Mesenchymal stem cell (in vitro differentiated cells and primary cell): Measurements from ENCODE around the gene CHD1.
A peak's percentile ranks its signal among the peaks of the same experiment; 100 is the strongest.

Experiments
- DNase-seq: peaks from one replicate; pipeline ENCODE4 v3.0.0-alpha.2; 2013
- H2AFZ ChIP-seq: one replicate; pipeline ENCODE4 v1.6.1; 2013; ENCODE audit warnings: low read depth, mild to moderate bottlenecking, control low read depth, inconsistent platforms, low read length, moderate library complexity
- H2AK5ac ChIP-seq: 2 replicates; pipeline ENCODE4 v1.6.1; 2013; ENCODE audit warnings: low read length, moderate library complexity, mild to moderate bottlenecking, inconsistent platforms; ENCODE audit not compliant: severe bottlenecking
- H2BK120ac ChIP-seq: one replicate; pipeline ENCODE4 v1.6.1; 2013; ENCODE audit warnings: low read depth, mild to moderate bottlenecking, inconsistent platforms, low read length, moderate library complexity
- H2BK12ac ChIP-seq, 2 experiments: one replicate each; pipeline ENCODE4 v1.6.1; 2013; ENCODE audit warnings: inconsistent platforms in 2 of 2, low read length in 2 of 2, mild to moderate bottlenecking in 2 of 2, moderate library complexity in 2 of 2, control low read depth in 1 of 2
- H2BK15ac ChIP-seq: one replicate; pipeline ENCODE4 v1.6.1; 2013; ENCODE audit warnings: mild to moderate bottlenecking, low read depth, inconsistent platforms; ENCODE audit not compliant: poor library complexity, severe bottlenecking
- H2BK5ac ChIP-seq: 2 replicates; pipeline ENCODE4 v1.6.1; 2013; ENCODE audit warnings: low read depth, mild to moderate bottlenecking, low read length, control low read depth, inconsistent platforms; ENCODE audit not compliant: poor library complexity, severe bottlenecking
- H3K14ac ChIP-seq, 2 experiments: one replicate each; pipeline ENCODE4 v1.6.1; 2013; ENCODE audit warnings: inconsistent platforms in 2 of 2, low read length in 2 of 2, control low read depth in 1 of 2, mild to moderate bottlenecking in 1 of 2, moderate library complexity in 1 of 2
- H3K18ac ChIP-seq, 2 experiments: one replicate each; pipeline ENCODE4 v1.6.1; 2013; ENCODE audit warnings: inconsistent platforms in 2 of 2, low read length in 2 of 2, control low read depth in 1 of 2, low read depth in 1 of 2, mild to moderate bottlenecking in 1 of 2
- H3K23ac ChIP-seq, 2 experiments: one replicate each; pipeline ENCODE4 v1.6.1; 2013; ENCODE audit warnings: inconsistent platforms in 2 of 2, low read length in 2 of 2, mild to moderate bottlenecking in 2 of 2, moderate library complexity in 2 of 2, control low read depth in 1 of 2
- H3K27ac ChIP-seq: 2 replicates; pipeline ENCODE4 v1.5.1; 2013; ENCODE audit warnings: mild to moderate bottlenecking, moderate library complexity, low read length, control low read depth, inconsistent platforms; ENCODE audit not compliant: poor library complexity, severe bottlenecking
- H3K27me3 ChIP-seq, 2 experiments: 2 replicates each; pipeline versions ENCODE4 v1.6.1 to v1.7.0; 2013; ENCODE audit warnings: low read length in 2 of 2, mild to moderate bottlenecking in 2 of 2, moderate library complexity in 2 of 2, control low read depth in 1 of 2, inconsistent platforms in 1 of 2; ENCODE audit not compliant: control insufficient read depth in 1 of 2, insufficient read depth in 1 of 2
- H3K36me3 ChIP-seq, 2 experiments: 2 replicates each; pipeline versions ENCODE4 v1.6.1 to v1.7.0; 2013; ENCODE audit warnings: low read length in 2 of 2, control low read depth in 1 of 2, inconsistent platforms in 1 of 2, low read depth in 1 of 2, mild to moderate bottlenecking in 1 of 2; ENCODE audit not compliant: insufficient read depth in 2 of 2, control insufficient read depth in 1 of 2
- H3K4ac ChIP-seq, 2 experiments: one replicate each; pipeline ENCODE4 v1.6.1; 2013; ENCODE audit warnings: inconsistent platforms in 2 of 2, low read length in 2 of 2, mild to moderate bottlenecking in 2 of 2, moderate library complexity in 2 of 2, control low read depth in 1 of 2, low read depth in 1 of 2
- H3K4me1 ChIP-seq: 2 replicates; pipeline ENCODE4 v1.6.1; 2013; ENCODE audit warnings: low read depth, low read length, control low read depth; ENCODE audit not compliant: control insufficient read depth, insufficient read depth
- H3K4me2 ChIP-seq: 2 replicates; pipeline ENCODE4 v1.6.1; 2013; ENCODE audit warnings: low read length, mild to moderate bottlenecking, inconsistent platforms; ENCODE audit not compliant: poor library complexity, severe bottlenecking
- H3K4me3 ChIP-seq, 2 experiments: 2 replicates each; pipeline versions ENCODE4 v1.5.1 to v1.7.0; 2013; ENCODE audit warnings: low read length in 2 of 2, mild to moderate bottlenecking in 2 of 2, control low read depth in 1 of 2, low read depth in 1 of 2; ENCODE audit not compliant: insufficient read depth in 1 of 2
- H3K79me1 ChIP-seq: replicated peaks from 2 replicates; pipeline ENCODE4 v1.6.1; 2013; ENCODE audit warnings: mild to moderate bottlenecking, control low read depth, low read length, inconsistent platforms; ENCODE audit not compliant: poor library complexity, severe bottlenecking
- H3K9ac ChIP-seq: 2 replicates; pipeline ENCODE4 v1.7.0; 2013; ENCODE audit warnings: mild to moderate bottlenecking, low read length, moderate library complexity
- H3K9me3 ChIP-seq: 2 replicates; pipeline ENCODE4 v1.7.0; 2013; ENCODE audit warnings: mild to moderate bottlenecking, low read length; ENCODE audit not compliant: control insufficient read depth
- H4K8ac ChIP-seq: one replicate; pipeline ENCODE4 v1.6.1; 2013; ENCODE audit warnings: inconsistent platforms, mild to moderate bottlenecking, low read length, moderate library complexity
- H4K91ac ChIP-seq: one replicate; pipeline ENCODE4 v1.6.1; 2013; ENCODE audit warnings: mild to moderate bottlenecking, low read length, inconsistent platforms
- WGBS: methylation state at CpG from one replicate; pipeline ENCODE4 v1.1.7; 2013; ENCODE audit warnings: mixed read lengths; 5-methylcytosine and 5-hydroxymethylcytosine counted together

The CHD1 gene

GRCh38 chr5:98902733-98903132 lies 26.1 kb downstream of the CHD1 start:
- H3K4me3 ChIP-seq = no peak overlapping the region
- peaks cover 8 to 67% of the 10 kb centered on the region in 2 experiments for H3K36me3 ChIP-seq
- WGBS = no CpG with 5 or more reads among the region's 1 CpG
- H2AFZ ChIP-seq = no peak overlapping the region
- no peaks in the 10 kb centered on the region for H3K27me3 ChIP-seq
- H2BK12ac ChIP-seq = no peak overlapping the region
- H3K9me3 ChIP-seq = no peaks in the 10 kb centered on the region
- H2AK5ac ChIP-seq = no peak overlapping the region
- H3K14ac ChIP-seq = no peak overlapping the region
- no peak overlapping the region for H2BK15ac ChIP-seq
- no peak overlapping the region for H3K18ac ChIP-seq
- peak; percentile 58 for DNase-seq
- H2BK5ac ChIP-seq = no peak overlapping the region
- peaks cover 2% of the 10 kb centered on the region for H3K4me1 ChIP-seq
- H4K8ac ChIP-seq = no peak overlapping the region
- H3K79me1 ChIP-seq = peaks cover 3% of the 10 kb centered on the region
- H4K91ac ChIP-seq = no peak overlapping the region
- no peak overlapping the region for H3K4me2 ChIP-seq
- H3K4ac ChIP-seq = no peak overlapping the region
- no peak overlapping the region for H3K27ac ChIP-seq
- H3K9ac ChIP-seq = peak overlapping the region; percentile 59
- H3K23ac ChIP-seq = no peak overlapping the region
- no peak overlapping the region for H2BK120ac ChIP-seq

- Histone ChIP-seq H3K9me3 (no peaks in the 10 kb centered on the region), H3K36me3 (peaks cover 18 to 95% of the 10 kb centered on the region in 2 experiments), H2AFZ (no peak overlapping the region), H3K4ac (no peak overlapping the region), H3K23ac (no peak overlapping the region), H3K4me3 (no peak overlapping the region), H2BK12ac (no peak overlapping the region), H3K79me1 (peaks cover 9% of the 10 kb centered on the region), H3K4me2 (no peak overlapping the region), H2BK15ac (no peak overlapping the region), H4K91ac (no peak overlapping the region), H3K9ac (no peak overlapping the region), H4K8ac (no peak overlapping the region), H2BK120ac (no peak overlapping the region), H3K4me1 (no peaks in the 10 kb centered on the region), H3K27me3 (no peaks in the 10 kb centered on the region), H3K14ac (no peak overlapping the region), H2BK5ac (no peak overlapping the region), H3K18ac (no peak overlapping the region), H2AK5ac (no peak overlapping the region), H3K27ac (no peak overlapping the region)
- no peak for DNase-seq
Observed at GRCh38 chr5:98899456-98899855, 29.4 kb downstream of the CHD1 start.

- H3K36me3 ChIP-seq = peaks cover 18 to 95% of the 10 kb centered on the region in 2 experiments
- H2AK5ac ChIP-seq = no peak overlapping the region
- H3K4me2 ChIP-seq = no peak overlapping the region
- H3K4me3 ChIP-seq = no peak overlapping the region
- no peak overlapping the region for H3K18ac ChIP-seq
- no peak for DNase-seq
- no peak overlapping the region for H3K4ac ChIP-seq
- H4K91ac ChIP-seq = no peak overlapping the region
- no peaks in the 10 kb centered on the region for H3K9me3 ChIP-seq
- H3K27ac ChIP-seq = no peak overlapping the region
- H3K14ac ChIP-seq = no peak overlapping the region
- no peak overlapping the region for H4K8ac ChIP-seq
- H3K4me1 ChIP-seq = no peaks in the 10 kb centered on the region
- H3K79me1 ChIP-seq = peaks cover 8% of the 10 kb centered on the region
- H3K23ac ChIP-seq = no peak overlapping the region
- no peak overlapping the region for H3K9ac ChIP-seq
- H2BK15ac ChIP-seq = no peak overlapping the region
- no peaks in the 10 kb centered on the region for H3K27me3 ChIP-seq
- H2BK5ac ChIP-seq = no peak overlapping the region
- H2AFZ ChIP-seq = no peak overlapping the region
- H2BK120ac ChIP-seq = no peak overlapping the region
- no peak overlapping the region for H2BK12ac ChIP-seq
Observed at GRCh38 chr5:98898743-98899142, 30.1 kb downstream of the CHD1 start.

- peaks cover 17 to 97% of the 10 kb centered on the region in 2 experiments for H3K36me3 ChIP-seq
- no peak overlapping the region for H2BK15ac ChIP-seq
- no peaks in the 10 kb centered on the region for H3K4me1 ChIP-seq
- H2BK12ac ChIP-seq = no peak overlapping the region
- H3K14ac ChIP-seq = no peak overlapping the region
- H3K79me1 ChIP-seq = peaks cover 21% of the 10 kb centered on the region
- H3K18ac ChIP-seq = no peak overlapping the region
- WGBS = no CpG with 5 or more reads among the region's 1 CpG
- H3K9ac ChIP-seq = no peak overlapping the region
- no peak overlapping the region for H4K91ac ChIP-seq
- H2AFZ ChIP-seq = no peak overlapping the region
- H3K9me3 ChIP-seq = no peaks in the 10 kb centered on the region
- no peak for DNase-seq
- no peak overlapping the region for H2AK5ac ChIP-seq
- H3K27me3 ChIP-seq = no peaks in the 10 kb centered on the region
- no peak overlapping the region for H3K4me3 ChIP-seq
- no peak overlapping the region for H3K23ac ChIP-seq
- H3K27ac ChIP-seq = no peak overlapping the region
- H4K8ac ChIP-seq = no peak overlapping the region
- no peak overlapping the region for H3K4me2 ChIP-seq
- no peak overlapping the region for H2BK5ac ChIP-seq
- H2BK120ac ChIP-seq = no peak overlapping the region
- no peak overlapping the region for H3K4ac ChIP-seq
Observed at GRCh38 chr5:98891591-98891990, 37.2 kb downstream of the CHD1 start.
